ENCODE measurements around the gene PLAC8. TPM values are rescaled to one million over a fixed set of nuclear protein-coding genes. Genes with fewer than 3 reads are reported as not detected.
"Not testable (repeated sequence)": the region's sequence is repeated elsewhere in the genome, so short reads cannot be mapped to it uniquely, and the experiment has no call there.

Gene PLAC8, protein sequence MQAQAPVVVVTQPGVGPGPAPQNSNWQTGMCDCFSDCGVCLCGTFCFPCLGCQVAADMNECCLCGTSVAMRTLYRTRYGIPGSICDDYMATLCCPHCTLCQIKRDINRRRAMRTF
- total RNA-seq (2012; rRNA removed), result not detected in 2 replicates

DNA sequence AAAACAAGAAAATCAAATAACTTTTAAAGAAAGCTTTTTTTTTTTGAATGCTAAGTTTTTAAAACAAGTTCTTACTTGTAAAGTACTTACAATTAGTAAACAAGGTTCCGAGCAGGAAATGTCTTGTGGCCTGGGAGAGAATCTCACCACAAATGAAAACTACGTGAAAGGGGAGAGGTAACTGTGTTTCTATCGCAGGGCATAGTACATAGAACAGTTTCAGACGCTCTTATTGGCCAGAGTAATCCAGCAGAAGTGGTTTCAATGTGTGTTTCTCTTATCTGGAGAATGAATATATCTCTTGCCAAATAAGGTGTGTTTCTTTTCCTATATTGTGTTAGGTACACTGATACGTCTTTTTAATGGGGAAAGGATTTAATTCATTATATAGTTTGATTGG lies at the start of gene PLAC8:
Gene PLAC8 (minus strand): TSS at position 154 of the 400 bp plus-strand sequence. CDS start 6,808 bp downstream, outside the sequence.
- Histone ChIP-seq H3K4me3 (ENCODE audit: low read length) (no peak within 1 kb of the TSS), H3K36me3 (ENCODE audit: insufficient read depth, low read length) (no peaks in the 10 kb centered on the region), H3K9ac (ENCODE audit: low read depth, low read length) (no peak within 1 kb of the TSS), H3K27me3 (ENCODE audit: control insufficient read depth, insufficient read depth, low read length) (no peaks in the 10 kb centered on the region), H3K9me3 (replicated peaks; ENCODE audit: low read length) (no peaks in the 10 kb centered on the region), H3K4me2 (ENCODE audit: low read length) (no peak within 1 kb of the TSS), H3K4me1 (ENCODE audit: control insufficient read depth, insufficient read depth, low read length) (peaks cover 18% of the 10 kb centered on the region)

DNA sequence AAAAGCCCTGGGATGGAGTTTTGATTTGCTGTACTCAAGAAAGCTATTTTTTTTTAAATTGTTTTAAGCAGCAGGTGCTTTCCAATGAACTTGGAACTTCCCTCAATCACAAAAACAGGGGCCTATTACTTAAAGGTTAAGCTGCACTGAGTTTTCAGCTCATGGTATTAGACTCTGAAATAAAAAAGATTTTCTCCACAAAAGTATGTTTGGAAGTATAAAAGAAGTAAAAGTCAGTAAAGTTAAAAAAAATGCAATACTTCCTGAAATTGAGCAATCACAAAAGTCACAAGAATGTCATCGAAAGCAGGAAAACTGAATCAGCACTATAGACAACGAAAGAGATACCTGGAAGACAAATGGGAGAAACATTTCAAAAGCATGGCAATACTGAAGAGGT lies 38.9 kb upstream of the PLAC8 start:
- Histone ChIP-seq H3K9ac (ENCODE audit: low read depth, low read length) (no peak overlapping the region), H3K4me1 (ENCODE audit: control insufficient read depth, insufficient read depth, low read length) (peaks cover 3% of the 10 kb centered on the region), H3K9me3 (replicated peaks; ENCODE audit: low read length) (no peaks in the 10 kb centered on the region), H3K36me3 (ENCODE audit: insufficient read depth, low read length) (no peaks in the 10 kb centered on the region), H3K4me3 (ENCODE audit: low read length) (no peak overlapping the region), H3K4me2 (ENCODE audit: low read length) (no peak overlapping the region), H3K27me3 (ENCODE audit: control insufficient read depth, insufficient read depth, low read length) (no peaks in the 10 kb centered on the region)

DNA sequence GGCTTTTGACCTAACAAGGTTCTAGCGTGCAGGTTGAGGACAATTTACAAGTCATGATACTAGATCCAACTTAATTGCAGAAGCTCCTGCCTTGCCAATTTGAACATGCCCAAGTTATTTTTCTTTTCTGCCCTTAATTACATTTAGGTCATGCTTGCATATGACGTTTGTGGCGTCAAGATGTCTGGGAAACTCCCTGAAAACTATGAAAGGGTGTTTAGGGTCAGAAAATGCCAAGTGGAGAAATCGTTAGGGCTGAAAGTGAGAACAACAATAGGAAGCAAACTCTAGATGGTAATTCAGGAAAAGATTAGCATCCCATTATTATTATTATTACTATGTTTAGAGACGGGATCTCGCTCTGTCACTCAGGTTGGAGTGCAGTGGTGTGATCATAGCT lies 38.2 kb upstream of the PLAC8 start:
- Histone ChIP-seq H3K4me2 (ENCODE audit: low read length) (no peak overlapping the region), H3K36me3 (ENCODE audit: insufficient read depth, low read length) (no peaks in the 10 kb centered on the region), H3K27me3 (ENCODE audit: control insufficient read depth, insufficient read depth, low read length) (no peaks in the 10 kb centered on the region), H3K4me3 (ENCODE audit: low read length) (no peak overlapping the region), H3K9me3 (replicated peaks; ENCODE audit: low read length) (no peaks in the 10 kb centered on the region), H3K9ac (ENCODE audit: low read depth, low read length) (no peak overlapping the region), H3K4me1 (ENCODE audit: control insufficient read depth, insufficient read depth, low read length) (peaks cover 3% of the 10 kb centered on the region)

DNA sequence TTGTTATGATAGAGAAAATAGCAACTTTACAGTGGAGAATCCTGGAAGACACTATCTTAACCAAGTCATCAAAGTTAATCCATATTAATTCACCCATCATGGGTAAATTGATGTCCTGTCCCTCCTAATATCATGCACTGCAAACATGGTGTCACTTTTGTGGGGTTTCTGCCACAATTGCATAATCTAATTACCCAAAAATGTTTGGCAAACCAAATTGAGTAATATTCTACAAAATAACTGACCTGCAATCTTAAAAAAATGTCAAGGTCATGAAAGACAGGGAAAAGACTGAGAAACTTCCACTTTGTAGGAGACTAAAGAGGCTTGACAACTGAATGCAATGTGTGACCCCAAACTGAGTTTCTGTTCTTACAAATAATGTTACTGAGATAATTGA lies 37.1 kb upstream of the PLAC8 start:
- H3K27me3 ChIP-seq (ENCODE audit: control insufficient read depth, insufficient read depth, low read length), result no peaks in the 10 kb centered on the region
- no peak overlapping the region for H3K4me3 ChIP-seq (ENCODE audit: low read length)
- H3K9ac ChIP-seq (ENCODE audit: low read depth, low read length), result no peak overlapping the region
- no peaks in the 10 kb centered on the region for H3K36me3 ChIP-seq (ENCODE audit: insufficient read depth, low read length)
- H3K9me3 ChIP-seq (replicated peaks; ENCODE audit: low read length), result no peaks in the 10 kb centered on the region
- peaks cover 3% of the 10 kb centered on the region for H3K4me1 ChIP-seq (ENCODE audit: control insufficient read depth, insufficient read depth, low read length)
- no peak overlapping the region for H3K4me2 ChIP-seq (ENCODE audit: low read length)

DNA sequence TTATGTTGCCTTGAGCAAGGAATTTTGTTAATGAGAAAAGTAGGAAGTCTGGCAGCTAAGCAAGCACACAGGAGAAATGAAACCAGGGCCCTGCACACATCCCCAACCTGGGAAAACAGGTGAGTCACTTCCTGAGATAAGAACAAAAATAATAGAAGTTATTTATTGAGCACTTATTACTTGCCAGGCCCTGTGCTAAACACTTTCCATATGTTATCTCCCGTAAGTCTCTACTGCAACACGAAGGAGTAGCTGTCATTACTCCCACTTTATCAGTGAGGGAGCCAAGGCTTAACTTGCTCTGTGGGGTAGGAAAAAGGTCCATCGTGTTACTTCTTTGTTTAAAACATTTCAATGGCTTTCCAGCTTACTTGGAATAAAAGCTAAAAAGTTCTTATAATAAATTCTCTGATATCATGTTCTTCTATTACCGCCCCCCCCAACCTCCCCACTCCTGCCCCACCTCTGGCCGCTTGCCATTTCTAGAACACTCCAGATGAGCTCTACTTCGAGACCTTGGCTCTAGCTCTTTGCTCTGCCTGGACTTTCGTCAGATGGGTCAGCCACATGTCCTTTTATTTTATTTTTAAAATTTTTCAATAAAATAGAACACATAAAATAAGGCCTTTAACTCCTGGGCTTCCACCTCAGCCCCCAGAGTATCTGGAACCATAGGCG lies 36.3 kb upstream of the PLAC8 start:
- H3K4me3 ChIP-seq (ENCODE audit: low read length), result no peak overlapping the region
- H3K4me2 ChIP-seq (ENCODE audit: low read length), result no peak overlapping the region
- H3K9me3 ChIP-seq (replicated peaks; ENCODE audit: low read length), result no peaks in the 10 kb centered on the region
- H3K36me3 ChIP-seq (ENCODE audit: insufficient read depth, low read length), result no peaks in the 10 kb centered on the region
- peaks cover 3% of the 10 kb centered on the region for H3K4me1 ChIP-seq (ENCODE audit: control insufficient read depth, insufficient read depth, low read length)
- H3K27me3 ChIP-seq (ENCODE audit: control insufficient read depth, insufficient read depth, low read length), result no peaks in the 10 kb centered on the region
- no peak overlapping the region for H3K9ac ChIP-seq (ENCODE audit: low read depth, low read length)

DNA sequence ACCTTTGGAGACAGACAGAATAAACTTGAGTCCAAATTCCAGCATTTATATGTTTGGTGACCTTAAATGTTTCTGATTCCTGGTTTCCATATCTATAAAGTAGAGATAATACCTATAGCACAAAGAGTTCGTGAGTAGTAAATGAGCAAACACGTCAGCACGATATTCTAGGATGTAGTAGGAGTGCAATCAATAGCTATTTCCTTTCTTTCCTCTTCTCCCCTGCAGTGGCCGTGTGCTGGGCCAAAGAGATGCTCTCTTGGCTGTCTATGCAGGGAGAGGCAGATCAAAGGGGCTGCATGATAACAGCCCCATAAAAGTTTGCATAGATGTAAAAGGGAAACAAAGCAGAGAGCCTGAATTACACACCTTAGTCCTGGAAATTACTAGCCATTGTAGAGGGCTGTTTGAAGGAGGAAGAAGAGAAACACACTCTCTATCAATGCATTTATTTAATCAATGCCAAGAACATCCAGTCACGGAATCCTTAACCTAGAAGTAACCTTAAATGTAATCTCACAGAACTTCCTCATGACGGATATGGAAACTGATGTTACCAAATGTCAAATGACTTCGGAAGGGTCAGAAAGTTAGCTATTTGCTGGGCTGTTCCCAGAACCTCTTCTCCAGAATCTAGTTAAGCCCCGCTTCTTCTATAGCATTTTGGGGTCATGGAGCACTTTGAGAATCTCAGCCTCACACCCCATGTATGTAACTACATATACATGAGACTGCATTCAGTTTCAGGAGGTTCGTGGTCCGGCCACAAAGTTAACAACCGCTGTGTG lies 35.5 kb upstream of the PLAC8 start:
- Histone ChIP-seq H3K4me2 (ENCODE audit: low read length) (no peak overlapping the region), H3K27me3 (ENCODE audit: control insufficient read depth, insufficient read depth, low read length) (no peaks in the 10 kb centered on the region), H3K36me3 (ENCODE audit: insufficient read depth, low read length) (no peaks in the 10 kb centered on the region), H3K4me3 (ENCODE audit: low read length) (no peak overlapping the region), H3K9me3 (replicated peaks; ENCODE audit: low read length) (no peaks in the 10 kb centered on the region), H3K9ac (ENCODE audit: low read depth, low read length) (no peak overlapping the region), H3K4me1 (ENCODE audit: control insufficient read depth, insufficient read depth, low read length) (peaks cover 3% of the 10 kb centered on the region)

DNA sequence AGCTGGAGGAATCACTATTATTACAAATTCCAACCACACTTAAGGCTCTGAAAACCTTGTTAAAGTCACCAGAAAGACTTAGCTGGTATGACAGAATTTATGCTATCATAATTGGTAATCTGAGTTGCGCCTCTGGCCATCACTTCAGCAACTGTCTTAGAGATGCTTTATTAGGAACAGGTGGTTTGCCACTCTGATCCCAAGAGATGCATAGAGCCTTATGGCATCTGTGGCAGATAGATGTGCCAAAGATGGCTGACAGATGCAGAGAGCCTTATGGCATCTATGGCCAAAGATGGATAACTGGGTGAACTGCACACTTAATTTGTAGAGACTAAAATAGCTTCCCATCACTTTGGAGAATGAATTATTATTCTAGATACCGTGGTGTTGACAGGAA lies 32.3 kb upstream of the PLAC8 start:
- H3K27me3 ChIP-seq (ENCODE audit: control insufficient read depth, insufficient read depth, low read length), result no peaks in the 10 kb centered on the region
- no peak overlapping the region for H3K9ac ChIP-seq (ENCODE audit: low read depth, low read length)
- H3K9me3 ChIP-seq (replicated peaks; ENCODE audit: low read length), result no peaks in the 10 kb centered on the region
- no peaks in the 10 kb centered on the region for H3K36me3 ChIP-seq (ENCODE audit: insufficient read depth, low read length)
- no peak overlapping the region for H3K4me3 ChIP-seq (ENCODE audit: low read length)
- H3K4me2 ChIP-seq (ENCODE audit: low read length), result no peak overlapping the region
- peaks cover 3% of the 10 kb centered on the region for H3K4me1 ChIP-seq (ENCODE audit: control insufficient read depth, insufficient read depth, low read length)

DNA sequence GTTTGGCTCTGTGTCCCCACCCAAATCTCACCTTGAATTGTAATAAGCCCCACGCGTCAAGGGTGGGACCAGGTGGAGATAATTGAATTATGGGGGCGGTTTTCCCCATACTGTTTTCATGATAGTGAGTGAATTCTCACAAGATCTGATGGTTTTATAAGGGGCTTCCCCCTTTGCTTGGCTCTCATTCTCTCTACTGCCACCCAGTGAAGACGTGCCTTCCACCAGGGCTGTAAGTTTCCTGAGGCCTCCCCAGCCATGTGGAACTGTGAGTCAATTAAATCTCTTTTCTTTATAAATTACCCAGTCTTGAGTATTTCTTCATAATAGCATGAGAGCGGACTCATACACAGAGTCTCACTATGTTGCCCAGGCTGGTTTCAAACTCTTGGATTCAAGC lies 31.2 kb upstream of the PLAC8 start:
- not testable (repeated sequence) for H3K27me3 ChIP-seq (ENCODE audit: control insufficient read depth, insufficient read depth, low read length); H3K36me3 ChIP-seq (ENCODE audit: insufficient read depth, low read length); H3K9ac ChIP-seq (ENCODE audit: low read depth, low read length); H3K4me2 ChIP-seq (ENCODE audit: low read length); H3K9me3 ChIP-seq (replicated peaks; ENCODE audit: low read length); H3K4me1 ChIP-seq (ENCODE audit: control insufficient read depth, insufficient read depth, low read length); H3K4me3 ChIP-seq (ENCODE audit: low read length)

DNA sequence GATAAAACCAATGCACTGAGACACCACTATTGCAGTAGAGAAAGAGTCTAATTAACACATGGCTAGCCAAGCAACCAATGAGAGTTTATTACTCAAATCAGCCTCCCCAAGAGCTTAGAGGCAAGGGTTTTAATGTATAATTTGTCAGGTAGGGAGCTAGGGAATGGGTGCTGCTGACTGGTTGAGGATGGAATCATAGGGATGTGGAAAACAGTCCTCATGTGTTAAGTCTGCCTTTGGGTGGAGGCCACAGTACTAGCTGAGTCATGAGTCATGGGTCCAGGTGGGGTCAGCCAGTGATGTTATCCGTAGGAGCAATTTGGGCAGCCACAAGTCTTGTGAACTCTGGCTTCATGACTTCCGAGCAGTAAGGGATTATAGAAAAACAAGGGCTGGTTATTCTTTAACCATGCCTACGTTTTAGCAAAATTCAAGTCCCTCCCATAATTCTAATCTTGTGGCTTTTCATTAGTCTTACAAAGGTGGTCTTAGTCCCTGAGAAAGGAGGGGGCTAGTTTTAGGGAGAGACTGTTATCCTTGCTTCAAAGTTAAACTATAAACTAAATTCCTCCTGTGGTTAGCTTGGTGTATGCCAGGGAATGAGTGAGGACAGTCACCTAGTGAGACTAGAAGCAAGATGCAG lies 25.1 kb upstream of the PLAC8 start:
- H3K9ac ChIP-seq (ENCODE audit: low read depth, low read length), result no peak overlapping the region
- peaks cover 4% of the 10 kb centered on the region for H3K9me3 ChIP-seq (replicated peaks; ENCODE audit: low read length)
- no peaks in the 10 kb centered on the region for H3K4me1 ChIP-seq (ENCODE audit: control insufficient read depth, insufficient read depth, low read length)
- H3K27me3 ChIP-seq (ENCODE audit: control insufficient read depth, insufficient read depth, low read length), result no peaks in the 10 kb centered on the region
- H3K4me3 ChIP-seq (ENCODE audit: low read length), result no peak overlapping the region
- H3K36me3 ChIP-seq (ENCODE audit: insufficient read depth, low read length), result no peaks in the 10 kb centered on the region
- no peak overlapping the region for H3K4me2 ChIP-seq (ENCODE audit: low read length)

DNA sequence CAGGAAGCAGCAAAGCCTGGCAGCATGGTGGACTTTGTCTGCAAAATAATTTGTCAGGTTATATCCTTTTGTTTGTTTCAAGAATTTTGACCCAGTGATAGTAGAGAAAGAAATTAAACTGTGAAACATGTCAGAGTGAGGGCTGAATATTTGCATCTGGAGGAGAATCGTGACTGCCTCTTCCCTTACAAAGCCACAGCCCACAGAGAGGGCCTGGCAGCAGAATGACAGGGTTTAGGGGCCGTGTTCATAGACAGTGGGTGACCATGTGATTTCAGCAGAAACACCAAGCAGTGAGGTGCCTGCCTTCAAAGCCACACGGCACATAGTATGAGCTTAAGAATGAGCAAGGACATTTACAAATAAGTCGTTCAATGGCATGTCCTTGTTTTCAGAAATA lies 24.4 kb upstream of the PLAC8 start:
- Histone ChIP-seq H3K27me3 (ENCODE audit: control insufficient read depth, insufficient read depth, low read length) (no peaks in the 10 kb centered on the region), H3K9me3 (replicated peaks; ENCODE audit: low read length) (peaks cover 4% of the 10 kb centered on the region), H3K9ac (ENCODE audit: low read depth, low read length) (no peak overlapping the region), H3K4me3 (ENCODE audit: low read length) (no peak overlapping the region), H3K4me1 (ENCODE audit: control insufficient read depth, insufficient read depth, low read length) (no peaks in the 10 kb centered on the region), H3K4me2 (ENCODE audit: low read length) (no peak overlapping the region), H3K36me3 (ENCODE audit: insufficient read depth, low read length) (no peaks in the 10 kb centered on the region)

DNA sequence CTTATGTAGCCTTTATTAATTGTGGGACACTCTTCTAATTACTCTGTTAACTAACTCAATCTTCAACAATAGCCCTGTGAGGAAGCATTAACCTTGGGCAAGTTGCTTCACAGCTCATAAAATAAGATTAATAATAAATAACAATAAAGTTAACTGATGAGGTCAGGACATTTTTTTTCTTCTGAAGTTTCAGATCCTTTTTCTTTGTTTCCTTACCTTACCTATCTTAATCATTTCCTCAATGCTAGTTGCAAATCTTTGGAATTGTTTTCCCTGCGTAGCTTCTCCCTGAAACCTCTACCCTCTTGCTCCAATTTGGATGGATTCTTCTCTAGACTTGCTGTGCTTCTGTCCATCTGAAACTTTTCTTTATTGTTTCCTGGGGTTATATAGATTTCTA lies 17.5 kb upstream of the PLAC8 start:
- H3K4me1 ChIP-seq (ENCODE audit: control insufficient read depth, insufficient read depth, low read length), result peaks cover 4% of the 10 kb centered on the region
- H3K4me2 ChIP-seq (ENCODE audit: low read length), result no peak overlapping the region
- H3K9ac ChIP-seq (ENCODE audit: low read depth, low read length), result no peak overlapping the region
- no peak overlapping the region for H3K4me3 ChIP-seq (ENCODE audit: low read length)
- no peaks in the 10 kb centered on the region for H3K9me3 ChIP-seq (replicated peaks; ENCODE audit: low read length)
- no peaks in the 10 kb centered on the region for H3K27me3 ChIP-seq (ENCODE audit: control insufficient read depth, insufficient read depth, low read length)
- H3K36me3 ChIP-seq (ENCODE audit: insufficient read depth, low read length), result no peaks in the 10 kb centered on the region
